Fibroblast of lung (primary cell): ENCODE measurements around the gene MOV10. TPM values are rescaled to one million over a fixed set of nuclear protein-coding genes. Genes with fewer than 3 reads are reported as not detected.
"Not testable (repeated sequence)": the region's sequence is repeated elsewhere in the genome, so short reads cannot be mapped to it uniquely, and the experiment has no call there.

Experiments
- DNase-seq, 2 donors: peaks; one replicate each; pipeline versions ENCODE4 v3.0.0 to v3.0.0-alpha.2; 2010; ENCODE audit warnings: low read depth in 2 of 2
- H2AFZ ChIP-seq: 2 replicates; pipeline ENCODE4 v1.5.1; 2012; ENCODE audit warnings: low read length, control low read depth, inconsistent platforms
- H3K27ac ChIP-seq: 2 replicates; pipeline ENCODE4 v1.5.1; 2011; ENCODE audit warnings: low read length, control low read depth; ENCODE audit not compliant: insufficient read depth
- H3K27me3 ChIP-seq: 2 replicates; pipeline ENCODE4 v1.5.1; 2011; ENCODE audit warnings: mild to moderate bottlenecking, low read length; ENCODE audit not compliant: control insufficient read depth, insufficient read depth
- H3K36me3 ChIP-seq: 2 replicates; pipeline ENCODE4 v1.5.1; 2011; ENCODE audit warnings: low read length; ENCODE audit not compliant: control insufficient read depth, insufficient read depth
- H3K4me1 ChIP-seq: 2 replicates; pipeline ENCODE4 v1.5.1; 2011; ENCODE audit warnings: low read length; ENCODE audit not compliant: control insufficient read depth, insufficient read depth; ENCODE audit errors: extremely low read depth
- H3K4me2 ChIP-seq: 2 replicates; pipeline ENCODE4 v1.5.1; 2011; ENCODE audit warnings: low read length, control low read depth; ENCODE audit not compliant: insufficient read depth; ENCODE audit errors: extremely low read depth
- H3K4me3 ChIP-seq, 4 experiments: fragments of 200-600 bp in 1 of 4; sonication (generic) in 1 of 4; replicated peaks in 1 of 4; 2 replicates each; pipeline ENCODE4 v1.5.1; 2011 to 2016; ENCODE audit warnings: low read length in 4 of 4, low read depth in 3 of 4, mild to moderate bottlenecking in 3 of 4, control low read depth in 2 of 4, inconsistent platforms in 1 of 4, mixed read lengths in 1 of 4; ENCODE audit not compliant: insufficient read depth in 1 of 4; ENCODE audit errors: control extremely low read depth in 1 of 4
- H3K79me2 ChIP-seq: 2 replicates; pipeline ENCODE4 v1.5.1; 2012; ENCODE audit warnings: mild to moderate bottlenecking, low read length, inconsistent platforms; ENCODE audit not compliant: control insufficient read depth, insufficient read depth
- H3K9ac ChIP-seq: 2 replicates; pipeline ENCODE4 v1.5.1; 2011; ENCODE audit warnings: mild to moderate bottlenecking, low read length, control low read depth; ENCODE audit not compliant: insufficient read depth
- H3K9me3 ChIP-seq: 2 replicates; pipeline ENCODE4 v1.5.1; 2012; ENCODE audit warnings: low read depth, low read length; ENCODE audit not compliant: control insufficient read depth, insufficient read depth
- H4K20me1 ChIP-seq: 2 replicates; pipeline ENCODE4 v1.5.1; 2011; ENCODE audit warnings: low read length; ENCODE audit not compliant: control insufficient read depth, insufficient read depth; ENCODE audit errors: extremely low read depth
- EZH2 ChIP-seq: IDR thresholded peaks from 2 replicates; pipeline ENCODE4 v1.5.1; 2012; ENCODE audit warnings: low read length, control low read depth, mild to moderate bottlenecking; ENCODE audit errors: missing control alignments
- polyA plus RNA-seq, 2 donors: library from polyadenylated mRNA; depleted of rRNA in 1 of 2; stranded (reverse) in 1 of 2; unstranded in 1 of 2; fragments of >200 nt; gene quantifications; 2 replicates each; pipeline ENCODE4 v1.2.1, GENCODE V29; 2011 to 2012; ENCODE audit warnings: missing spikeins in 1 of 2
- total RNA-seq: library from RNA; depleted of rRNA; stranded (reverse); fragments of >200 nt; gene quantifications from 2 replicates; pipeline ENCODE4 v1.2.1, GENCODE V29; 2014
- TF ChIP-seq, protein P1 (sequence below), 2 donors: IDR thresholded peaks in 1 of 2; conservative IDR thresholded peaks in 1 of 2; 1 replicate in 1 of 2; 2 replicates in 1 of 2; pipeline ENCODE4 v1.5.1; 2011 to 2012; ENCODE audit warnings: low read length in 2 of 2, control low read depth in 1 of 2, inconsistent platforms in 1 of 2, low read depth in 1 of 2, mild to moderate bottlenecking in 1 of 2

The MOV10 gene
- total and polyA plus RNA-seq, 2 donors (not counting 1 experiment from before 2014, with no cell fraction given) = 39.6 to 42.9 TPM

DNA sequence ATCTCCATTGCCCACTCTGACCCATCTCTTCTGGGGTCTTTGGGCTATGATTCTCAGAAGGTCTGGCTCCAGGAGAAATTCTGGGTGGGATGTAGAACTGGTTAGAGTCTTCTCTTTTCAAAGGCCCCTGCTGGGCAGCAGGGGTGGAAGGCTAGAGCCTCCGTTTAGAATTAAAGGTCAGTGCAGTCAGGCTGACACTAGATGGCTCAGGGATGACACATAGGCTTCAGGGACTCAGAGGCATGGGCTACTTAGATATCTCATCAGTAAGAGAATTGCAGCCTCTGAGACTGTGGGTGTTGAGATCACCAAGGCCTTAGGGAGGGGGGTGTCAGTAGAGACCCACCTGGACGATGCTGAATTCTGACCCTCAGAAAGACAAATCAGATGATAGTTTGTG lies 53.3 kb downstream of the MOV10 start:
- Histone ChIP-seq H3K4me3 (no peak overlapping the region), H3K27ac (no peak overlapping the region), H3K4me2 (no peak overlapping the region), H3K27me3 (no peaks in the 10 kb centered on the region), H4K20me1 (no peaks in the 10 kb centered on the region), H3K9me3 (no peaks in the 10 kb centered on the region), H3K79me2 (no peaks in the 10 kb centered on the region), H2AFZ (no peak overlapping the region), H3K4me1 (peaks cover 4% of the 10 kb centered on the region), H3K9ac (no peak overlapping the region), H3K36me3 (no peaks in the 10 kb centered on the region)
- no peak for DNase-seq
- TF ChIP-seq, protein P1, sequence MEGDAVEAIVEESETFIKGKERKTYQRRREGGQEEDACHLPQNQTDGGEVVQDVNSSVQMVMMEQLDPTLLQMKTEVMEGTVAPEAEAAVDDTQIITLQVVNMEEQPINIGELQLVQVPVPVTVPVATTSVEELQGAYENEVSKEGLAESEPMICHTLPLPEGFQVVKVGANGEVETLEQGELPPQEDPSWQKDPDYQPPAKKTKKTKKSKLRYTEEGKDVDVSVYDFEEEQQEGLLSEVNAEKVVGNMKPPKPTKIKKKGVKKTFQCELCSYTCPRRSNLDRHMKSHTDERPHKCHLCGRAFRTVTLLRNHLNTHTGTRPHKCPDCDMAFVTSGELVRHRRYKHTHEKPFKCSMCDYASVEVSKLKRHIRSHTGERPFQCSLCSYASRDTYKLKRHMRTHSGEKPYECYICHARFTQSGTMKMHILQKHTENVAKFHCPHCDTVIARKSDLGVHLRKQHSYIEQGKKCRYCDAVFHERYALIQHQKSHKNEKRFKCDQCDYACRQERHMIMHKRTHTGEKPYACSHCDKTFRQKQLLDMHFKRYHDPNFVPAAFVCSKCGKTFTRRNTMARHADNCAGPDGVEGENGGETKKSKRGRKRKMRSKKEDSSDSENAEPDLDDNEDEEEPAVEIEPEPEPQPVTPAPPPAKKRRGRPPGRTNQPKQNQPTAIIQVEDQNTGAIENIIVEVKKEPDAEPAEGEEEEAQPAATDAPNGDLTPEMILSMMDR (conservative IDR thresholded peaks at IDR 0.05 in 1 of 2, IDR thresholded peaks at IDR 0.05 in 1 of 2; ENCODE audit: low read depth in 1 of 2, low read length in 2 of 2) = no peak
- no peak for TF ChIP-seq EZH2

DNA sequence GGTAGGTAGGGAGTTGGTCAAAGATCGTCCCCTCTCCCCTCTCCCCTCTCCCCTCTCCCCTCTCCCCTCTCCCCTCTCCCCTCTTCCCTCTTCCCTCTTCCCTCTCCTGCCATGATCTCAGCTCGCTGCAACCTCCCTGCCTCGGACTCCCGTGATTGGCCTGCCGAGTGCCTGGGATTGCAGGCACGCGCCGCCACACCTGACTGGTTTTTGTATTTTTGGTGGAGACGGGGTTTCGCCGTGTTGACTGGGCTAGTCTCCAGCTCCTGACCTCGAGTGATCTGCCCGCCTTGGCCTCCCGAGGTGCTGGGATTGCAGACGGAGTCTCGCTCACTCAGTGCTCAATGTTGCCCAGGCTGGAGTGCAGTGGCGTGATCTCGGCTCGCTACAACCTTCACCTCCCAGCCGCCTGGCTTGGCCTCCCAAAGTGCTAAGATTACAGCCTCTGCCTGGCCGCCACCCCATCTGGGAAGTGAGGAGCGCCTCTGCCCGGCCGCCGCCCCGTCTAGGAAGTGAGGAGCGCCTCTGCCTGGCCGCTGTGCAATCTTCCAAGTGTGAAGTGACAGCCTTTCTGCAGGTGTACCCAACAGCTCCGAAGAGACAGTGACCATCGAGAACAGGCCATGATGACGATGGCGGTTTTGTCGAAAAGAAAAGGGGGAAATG lies 54.0 kb downstream of the MOV10 start:
- H3K79me2 ChIP-seq = not testable (repeated sequence)

DNA sequence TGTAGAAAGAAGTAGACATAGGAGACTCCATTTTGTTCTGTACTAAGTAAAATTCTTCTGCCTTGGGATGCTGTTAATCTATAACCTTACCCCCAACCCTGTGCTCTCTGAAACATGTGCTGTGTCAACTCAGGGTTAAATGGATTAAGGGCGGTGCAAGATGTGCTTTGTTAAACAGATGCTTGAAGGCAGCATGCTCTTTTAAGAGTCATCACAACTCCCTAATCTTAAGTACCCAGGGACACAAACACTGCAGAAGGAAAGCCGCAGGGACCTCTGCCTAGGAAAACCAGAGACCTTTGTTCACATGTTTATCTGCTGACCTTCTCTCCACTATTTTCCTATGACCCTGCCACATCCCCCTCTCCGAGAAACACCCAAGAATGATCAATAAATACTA lies 54.6 kb downstream of the MOV10 start:
- H3K9ac ChIP-seq, H3K27ac ChIP-seq, H3K27me3 ChIP-seq, H3K36me3 ChIP-seq, H3K4me1 ChIP-seq, H3K9me3 ChIP-seq, H3K4me2 ChIP-seq, H3K4me3 ChIP-seq, DNase-seq, H4K20me1 ChIP-seq, H3K79me2 ChIP-seq, H2AFZ ChIP-seq: not testable (repeated sequence)

More for the DNA sequence above, 54.0 kb downstream of the MOV10 start:
- not testable (repeated sequence) for H2AFZ ChIP-seq, H3K9ac ChIP-seq, H3K27ac ChIP-seq, H3K4me1 ChIP-seq, H3K4me2 ChIP-seq, H3K4me3 ChIP-seq, DNase-seq, H3K36me3 ChIP-seq, H3K27me3 ChIP-seq, H4K20me1 ChIP-seq, H3K9me3 ChIP-seq

DNA sequence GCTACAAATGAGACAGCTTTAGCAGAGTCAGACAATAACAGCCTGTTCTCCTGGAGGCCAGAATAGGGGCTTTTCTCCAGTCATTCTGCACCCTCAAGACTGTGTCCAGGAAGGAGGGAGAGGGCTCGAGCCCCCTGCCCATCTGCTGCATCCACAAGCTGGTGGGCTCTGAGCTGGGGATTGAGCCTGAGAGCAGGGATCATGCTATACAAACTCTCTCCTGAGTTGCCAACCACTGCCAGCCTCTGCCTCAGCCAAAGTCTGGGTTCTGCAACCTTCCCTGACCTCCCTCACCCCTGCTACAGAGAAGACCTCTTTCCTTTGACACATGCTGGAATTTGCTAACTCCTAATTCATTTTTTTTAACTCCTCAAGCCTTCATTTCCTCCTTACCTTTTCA lies 55.5 kb downstream of the MOV10 start:
- Histone ChIP-seq H3K36me3 (no peaks in the 10 kb centered on the region), H3K9ac (no peak overlapping the region), H4K20me1 (no peaks in the 10 kb centered on the region), H3K27ac (no peak overlapping the region), H3K4me3 (no peak overlapping the region), H3K9me3 (no peaks in the 10 kb centered on the region), H2AFZ (no peak overlapping the region), H3K79me2 (no peaks in the 10 kb centered on the region), H3K4me1 (no peaks in the 10 kb centered on the region), H3K4me2 (no peak overlapping the region), H3K27me3 (no peaks in the 10 kb centered on the region)
- no peak for TF ChIP-seq EZH2
- TF ChIP-seq, protein P1 (conservative IDR thresholded peaks at IDR 0.05 in 1 of 2, IDR thresholded peaks at IDR 0.05 in 1 of 2; ENCODE audit: low read depth in 1 of 2, low read length in 2 of 2) = no peak
- no peak for DNase-seq
